ENCODE measurements around the gene CFC1B.
"Not testable (repeated sequence)": the region's sequence is repeated elsewhere in the genome, so short reads cannot be mapped to it uniquely, and the experiment has no call there.

CFC1B gene

GRCh38 chr2:130520992-130521391, at the start of gene CFC1B:
CFC1B (plus strand) TSS chr2:130521222; CDS start chr2:130521485, 263 bp downstream.
- not testable (repeated sequence) for DNase-seq (ENCODE audit: low read depth)

DNA sequence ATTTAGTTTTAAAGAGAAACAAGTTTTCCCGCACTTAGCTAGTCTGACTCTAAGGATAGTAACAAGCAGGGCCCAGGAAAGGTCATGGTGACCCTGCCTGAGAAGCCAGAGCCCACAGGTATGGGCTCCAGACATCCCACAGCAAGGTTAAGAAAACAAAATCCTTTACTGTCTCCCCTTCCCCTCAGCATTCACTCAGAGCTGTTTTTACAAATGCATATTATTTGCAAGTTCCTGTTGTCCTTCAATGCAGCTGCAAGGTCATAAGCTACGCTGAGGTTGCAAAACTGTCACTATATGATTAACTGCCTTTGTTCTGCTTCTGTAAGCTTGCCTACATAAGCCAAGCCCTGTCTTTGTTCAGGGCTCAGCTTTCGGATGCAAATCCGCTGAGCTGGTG, 29.9 kb upstream of the CFC1B start:
- not testable (repeated sequence) for DNase-seq (ENCODE audit: low read depth)

- not testable (repeated sequence) for DNase-seq (ENCODE audit: low read depth)
Observed at GRCh38 chr2:130509228-130509627, 11.8 kb upstream of the CFC1B start, which contains the start of gene POTEI. POTEI (minus strand) TSS chr2:130509328; CDS start chr2:130509235, 93 bp downstream.

DNA sequence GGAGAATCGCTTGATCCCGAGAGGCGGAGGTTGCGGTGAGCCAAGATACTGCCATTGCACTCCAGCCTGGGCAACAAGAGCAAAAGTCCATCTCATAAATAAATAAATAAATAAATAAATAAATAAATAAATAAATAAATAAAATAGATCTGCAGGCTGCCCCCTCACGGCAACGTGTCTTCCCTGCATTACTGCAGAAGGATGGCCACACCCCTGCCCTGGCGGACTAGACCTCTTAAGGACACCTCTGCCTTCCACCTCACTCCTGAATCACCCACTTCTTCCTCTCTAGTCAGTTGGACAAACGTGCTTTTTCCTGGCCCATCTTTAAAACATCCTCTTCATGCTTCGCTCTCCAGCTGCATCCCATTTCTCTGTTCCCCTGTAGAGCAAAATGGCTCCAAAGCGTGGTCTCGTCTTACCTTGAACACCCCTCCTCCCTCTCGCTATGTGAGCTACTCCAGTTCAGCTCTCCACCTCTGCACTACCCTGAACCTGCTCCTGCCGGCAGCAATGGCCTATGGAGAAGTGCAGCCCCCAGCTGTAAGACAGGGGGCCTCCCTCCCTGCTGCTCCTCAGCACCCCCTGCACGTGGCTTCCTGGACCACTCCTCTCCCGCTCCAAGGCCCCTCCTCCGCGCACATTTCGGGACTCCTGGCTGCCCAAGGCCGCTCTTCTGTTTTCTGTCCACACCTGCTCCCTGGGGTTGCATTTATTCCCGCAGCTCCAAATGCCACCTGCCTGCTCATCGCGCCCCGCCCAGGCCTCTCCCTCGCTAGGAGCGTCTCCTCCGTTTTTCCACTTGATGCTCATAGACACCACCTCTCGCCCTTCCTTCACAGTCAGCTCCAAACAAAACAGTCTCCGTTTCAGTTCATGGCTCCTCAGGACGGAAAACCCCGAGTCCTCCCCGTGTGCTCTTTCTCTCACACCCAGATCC, 9.9 kb upstream of the CFC1B start:
- DNase-seq (ENCODE audit: low read depth) = not testable (repeated sequence)

DNA sequence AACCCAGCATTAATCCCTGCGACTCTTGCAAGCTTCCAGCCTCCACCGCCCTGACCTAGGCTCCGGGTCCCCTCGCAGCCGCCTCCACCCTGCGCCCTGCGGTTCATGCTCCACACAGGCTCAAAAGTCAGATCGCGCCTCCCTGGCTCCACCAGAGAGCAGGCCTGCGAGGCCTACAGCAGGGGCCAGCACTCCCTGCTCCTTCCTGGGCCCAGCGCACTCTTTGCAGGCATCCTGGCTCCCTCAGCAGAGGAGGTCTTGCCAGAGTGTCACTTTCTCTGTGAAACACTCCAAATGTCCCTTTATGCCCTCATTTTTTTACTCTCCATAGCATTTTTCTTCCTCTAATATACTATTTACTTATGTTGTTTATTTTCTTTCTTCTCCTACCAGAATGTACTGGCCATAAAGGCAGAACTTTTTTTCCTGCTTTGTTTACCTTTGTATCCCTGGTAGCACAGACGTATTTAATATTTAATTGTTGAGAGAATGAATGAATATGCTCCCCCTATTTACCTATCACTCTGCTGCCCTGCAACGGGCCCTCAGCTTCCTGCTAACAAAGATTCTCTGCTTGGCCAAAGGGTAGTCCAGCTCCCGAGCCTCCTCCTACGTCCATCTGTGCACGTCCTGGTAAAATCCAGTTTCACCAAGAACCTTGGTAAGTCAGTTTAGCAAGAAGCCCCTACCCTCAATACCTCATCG, 9.1 kb upstream of the CFC1B start:
- not testable (repeated sequence) for DNase-seq (ENCODE audit: low read depth)

- DNase-seq (ENCODE audit: low read depth) = not testable (repeated sequence)
Observed at GRCh38 chr2:130518516-130519106, 2.4 kb upstream of the CFC1B start.

DNA sequence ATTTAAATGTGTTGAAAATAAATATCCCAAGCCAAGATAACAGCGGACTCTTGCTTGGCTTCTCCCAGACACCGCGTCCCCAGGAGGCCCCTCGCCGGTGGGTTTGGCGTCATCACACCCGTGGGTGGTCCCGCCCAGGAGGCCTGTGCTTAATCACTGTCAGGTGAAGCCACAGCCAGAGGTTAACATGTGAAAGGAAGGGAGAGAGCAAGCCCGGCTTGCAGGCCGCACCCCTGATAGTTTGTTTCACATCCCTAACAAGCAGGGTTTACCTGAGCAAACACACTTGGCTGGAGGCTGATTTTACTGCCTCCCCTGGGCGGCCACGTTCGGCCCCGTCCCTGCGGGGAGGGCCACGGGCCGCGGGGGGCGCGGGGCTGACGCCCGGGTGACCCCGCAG, 1.4 kb downstream of the CFC1B start:
- not testable (repeated sequence) for DNase-seq (ENCODE audit: low read depth)

DNA sequence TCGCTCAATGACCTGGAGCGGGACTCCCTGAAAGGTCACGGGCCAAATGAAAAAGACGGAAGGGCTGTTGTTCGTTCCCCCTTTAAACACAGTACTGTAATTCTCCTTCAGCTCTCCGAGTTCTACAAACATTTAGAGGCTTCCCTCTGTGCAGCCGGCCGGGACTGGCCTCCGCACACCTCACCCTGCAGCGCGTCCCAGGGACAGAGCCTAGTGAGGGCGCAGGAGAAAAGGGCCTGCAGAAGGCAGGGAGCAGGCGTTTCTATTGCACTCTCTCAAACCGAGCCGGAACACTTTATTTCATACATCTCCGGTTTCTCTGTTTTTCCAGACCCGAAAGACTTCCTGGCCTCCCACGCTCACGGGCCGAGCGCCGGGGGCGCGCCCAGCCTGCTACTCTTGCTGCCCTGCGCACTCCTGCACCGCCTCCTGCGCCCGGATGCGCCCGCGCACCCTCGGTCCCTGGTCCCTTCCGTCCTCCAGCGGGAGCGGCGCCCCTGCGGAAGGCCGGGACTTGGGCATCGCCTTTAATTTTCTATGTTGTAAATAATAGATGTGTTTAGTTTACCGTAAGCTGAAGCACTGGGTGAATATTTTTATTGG, 6.4 kb downstream of the CFC1B start:
- DNase-seq (ENCODE audit: low read depth) = not testable (repeated sequence)

DNA sequence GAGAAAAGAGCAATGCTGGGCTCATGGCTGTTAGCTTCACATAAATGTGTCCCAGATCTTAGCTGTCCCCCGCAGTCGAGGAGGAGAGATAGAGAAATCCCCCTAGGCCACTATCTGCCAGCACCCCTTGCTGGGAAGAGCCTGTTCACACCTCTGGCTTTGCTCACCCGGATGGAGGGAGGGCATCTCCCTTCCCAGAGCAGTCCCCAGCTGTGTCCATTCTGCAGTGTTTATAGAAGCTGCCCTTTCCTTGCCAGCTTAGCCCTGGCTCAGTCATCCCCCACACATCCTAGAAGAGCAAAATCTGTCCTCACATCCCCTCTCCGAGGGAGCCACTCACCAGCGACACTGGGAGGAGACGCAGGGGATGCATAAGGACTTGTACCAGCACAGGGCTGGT, 8.5 kb downstream of the CFC1B start:
- DNase-seq (ENCODE audit: low read depth) = not testable (repeated sequence)

DNA sequence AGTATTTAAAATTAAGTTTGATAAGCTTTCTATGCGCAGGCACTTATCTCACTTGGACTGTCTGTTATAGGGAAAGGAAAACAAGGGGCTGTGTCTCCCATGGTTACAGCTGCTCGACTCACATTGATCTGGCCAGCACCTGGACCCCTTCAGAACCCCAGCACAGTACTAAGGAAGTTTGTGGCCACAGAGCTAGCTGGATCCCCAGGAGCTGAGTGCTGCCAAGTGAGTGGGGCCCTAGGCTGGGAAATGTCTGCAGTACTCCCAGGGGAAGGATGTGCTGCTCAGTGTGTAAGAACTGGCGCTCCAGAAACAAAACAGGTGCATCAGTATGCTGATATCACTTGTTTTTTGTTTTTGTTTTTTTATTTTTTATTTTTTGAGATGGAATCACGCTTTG, 9.2 kb downstream of the CFC1B start:
- DNase-seq (ENCODE audit: low read depth) = not testable (repeated sequence)

DNA sequence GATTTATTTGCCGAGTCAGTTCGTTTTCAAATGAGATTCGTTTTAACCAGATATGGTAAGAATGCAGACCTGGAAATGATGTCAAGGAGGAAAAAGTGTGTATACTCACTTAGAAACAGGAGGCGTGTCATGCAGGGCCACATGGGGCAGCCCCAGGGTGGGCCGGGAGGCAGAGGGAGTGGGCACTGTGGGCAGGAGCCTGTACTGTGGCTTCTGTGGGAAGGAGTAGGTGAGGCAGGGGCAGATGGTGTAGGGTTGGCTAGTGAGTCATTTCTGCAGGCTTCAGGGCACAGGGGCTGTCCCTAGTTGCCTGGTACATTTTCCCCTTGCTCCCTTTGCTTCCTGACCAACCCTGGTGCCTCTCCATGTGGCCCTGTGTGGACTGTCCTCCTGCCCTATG, 10.2 kb downstream of the CFC1B start:
- DNase-seq (ENCODE audit: low read depth) = not testable (repeated sequence)

DNA sequence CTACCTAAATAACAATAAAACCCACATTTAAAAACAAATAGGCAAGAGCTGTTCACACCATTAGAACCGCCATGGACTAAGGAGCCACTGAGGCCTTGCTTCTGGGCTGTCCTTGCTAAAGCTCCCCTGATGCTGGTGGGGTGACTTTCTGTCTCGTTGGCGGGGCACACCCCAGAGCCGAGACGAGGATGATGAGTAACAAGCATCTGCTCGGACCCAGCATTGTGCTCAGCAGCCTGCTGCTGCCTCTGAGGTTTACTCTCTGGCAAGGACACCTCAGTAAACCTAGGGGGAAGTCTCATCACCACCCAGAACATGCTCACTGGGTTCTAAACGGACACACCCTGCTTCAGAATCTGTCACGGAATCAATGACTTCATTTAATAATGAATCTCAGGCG, 10.7 kb downstream of the CFC1B start:
- DNase-seq (ENCODE audit: low read depth) = not testable (repeated sequence)

DNA sequence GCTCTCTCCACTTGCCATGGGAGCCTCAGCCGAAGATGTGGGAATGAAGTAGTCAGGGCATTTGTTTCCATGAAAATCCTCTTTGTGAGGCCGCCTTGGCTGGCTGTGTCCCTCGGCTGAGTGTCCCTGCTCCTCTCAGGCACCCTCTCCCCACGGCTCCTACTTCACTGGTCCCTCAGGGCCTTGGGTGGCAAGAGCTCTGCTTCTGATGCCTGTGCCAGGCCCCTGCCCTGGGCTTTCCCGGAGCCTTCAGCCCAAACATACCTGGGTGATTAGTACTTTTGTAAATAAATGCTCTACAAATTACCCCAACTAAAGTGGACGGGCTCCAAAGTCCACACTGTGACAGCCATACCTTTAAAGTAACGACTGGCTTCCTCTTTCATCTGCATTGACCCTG, 15.6 kb downstream of the CFC1B start:
- not testable (repeated sequence) for DNase-seq (ENCODE audit: low read depth)

- not testable (repeated sequence) for DNase-seq (ENCODE audit: low read depth)
Observed at GRCh38 chr2:130538271-130538670, 17.2 kb downstream of the CFC1B start.

DNA sequence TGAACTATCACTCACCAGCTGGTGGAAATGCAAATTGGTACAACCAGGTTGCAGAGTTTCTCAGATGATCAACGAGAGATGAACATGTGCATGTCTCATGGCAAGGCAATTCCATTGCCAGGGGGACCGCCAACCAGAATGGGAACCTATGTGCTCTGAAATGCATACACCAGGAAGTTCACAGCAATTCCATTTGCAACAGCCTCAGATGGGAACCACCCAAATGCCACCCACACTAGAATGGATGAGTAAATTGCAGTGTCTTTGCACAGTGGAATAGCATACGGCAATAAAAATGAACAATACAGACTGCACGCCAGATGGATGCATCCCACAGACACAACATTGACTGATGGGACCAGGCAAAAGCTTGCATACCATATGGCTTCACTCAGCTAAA, 21.8 kb downstream of the CFC1B start:
- DNase-seq (ENCODE audit: low read depth) = not testable (repeated sequence)

DNA sequence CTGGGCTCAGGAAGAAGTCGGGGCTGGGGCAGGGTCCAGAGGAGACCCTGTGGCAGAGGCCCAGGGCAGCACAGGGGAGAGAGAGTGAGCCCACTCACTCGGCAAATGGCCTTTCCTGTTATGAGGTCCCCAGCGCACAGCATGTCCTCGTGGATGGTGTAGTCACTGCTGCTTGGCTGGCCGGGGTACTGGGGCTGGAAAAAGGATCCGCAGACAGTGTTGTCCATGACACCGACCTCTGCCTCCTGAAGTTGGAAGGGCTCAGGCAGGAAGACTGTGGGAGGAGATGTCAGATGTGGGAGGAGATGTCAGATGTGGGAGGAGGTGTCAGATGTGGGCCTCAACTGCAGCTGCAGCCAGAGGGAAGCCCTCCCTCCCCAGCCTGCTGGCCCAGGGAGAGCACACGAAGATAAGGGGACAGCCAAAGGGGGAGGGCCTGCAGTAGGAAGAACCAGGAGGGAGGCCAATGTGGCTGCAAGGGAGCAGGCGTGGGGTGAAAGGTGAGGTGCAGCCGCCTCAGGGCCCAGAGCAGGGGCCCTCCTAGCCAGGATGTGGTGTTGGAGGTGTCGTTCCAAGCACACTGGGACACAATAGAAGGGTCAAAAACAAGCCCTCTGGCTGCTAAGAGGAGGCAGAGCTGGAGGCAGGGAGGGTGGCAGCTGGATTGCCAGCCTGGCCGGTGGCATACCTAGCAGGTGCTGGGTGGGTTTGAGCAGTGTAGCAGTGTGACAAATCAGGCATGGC, 22.9 kb downstream of the CFC1B start:
- DNase-seq (ENCODE audit: low read depth) = not testable (repeated sequence)

- DNase-seq (ENCODE audit: low read depth) = not testable (repeated sequence)
Observed at GRCh38 chr2:130544978-130545377, 24.0 kb downstream of the CFC1B start.

DNA sequence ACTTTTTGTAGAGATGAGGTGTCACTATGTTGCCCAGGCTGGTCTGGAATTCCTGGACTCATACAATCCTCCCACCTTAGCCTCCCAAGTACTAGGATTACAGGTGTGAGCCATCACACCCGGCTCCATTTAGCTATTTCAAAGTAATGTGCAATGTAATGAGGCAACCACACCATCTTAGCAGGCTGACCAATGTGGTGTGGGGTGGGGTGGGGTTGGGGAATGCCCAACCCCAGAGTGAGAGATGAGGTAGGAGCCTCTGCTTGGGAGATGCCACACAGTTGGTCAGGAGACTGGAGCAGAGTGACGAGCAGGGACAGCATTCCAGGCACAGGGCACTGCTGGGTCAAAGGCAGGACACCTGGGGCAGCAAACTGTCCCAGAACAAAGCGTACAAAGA, 27.4 kb downstream of the CFC1B start:
- not testable (repeated sequence) for DNase-seq (ENCODE audit: low read depth)

DNA sequence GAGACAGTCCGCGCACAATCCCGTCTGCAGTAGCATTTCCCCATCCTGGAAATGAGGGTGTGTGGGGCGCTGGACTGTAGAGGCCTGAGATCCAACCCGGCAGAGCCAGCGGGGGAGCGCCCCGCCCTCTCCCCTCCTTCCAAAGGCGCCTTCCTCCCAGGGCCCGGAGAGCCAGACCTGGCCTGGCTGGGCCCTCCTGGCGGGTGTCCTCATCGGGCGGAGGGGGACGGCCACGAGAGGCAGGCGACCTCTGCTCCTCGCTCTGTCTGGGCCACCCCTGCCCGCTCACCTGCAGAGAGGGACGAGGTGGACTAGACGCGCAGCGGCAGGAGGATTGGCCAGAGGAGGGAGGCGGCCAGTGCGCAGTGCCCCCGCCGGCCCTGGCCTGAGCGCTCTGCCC, 28.5 kb downstream of the CFC1B start:
- DNase-seq (ENCODE audit: low read depth) = not testable (repeated sequence)

- DNase-seq (ENCODE audit: low read depth) = not testable (repeated sequence)
Observed at GRCh38 chr2:130554178-130554577, 33.2 kb downstream of the CFC1B start.

DNA sequence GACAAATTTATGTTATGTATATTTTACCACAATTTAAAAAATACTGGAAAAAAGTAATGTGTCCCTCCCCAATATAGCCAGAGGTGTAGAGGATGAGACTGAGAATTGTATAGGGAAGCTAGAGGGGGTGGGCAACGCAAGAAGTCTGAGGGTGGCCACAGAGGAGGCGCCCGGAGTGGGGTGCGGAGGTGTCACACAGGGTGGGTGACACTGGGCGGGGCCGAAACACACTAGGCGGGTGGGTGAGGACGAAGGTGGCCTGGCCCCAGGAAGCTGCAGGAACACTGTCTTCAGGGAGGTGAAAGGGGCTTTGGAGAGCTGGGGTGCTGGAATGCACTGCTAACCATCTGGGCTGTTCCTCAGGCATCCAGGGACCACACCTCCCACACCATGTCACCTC, 35.4 kb downstream of the CFC1B start:
- not testable (repeated sequence) for DNase-seq (ENCODE audit: low read depth)
